SH-SY5Y (cell line): ENCODE measurements around the gene MT4.

Experiments used
- GATA2 ChIP-seq: IDR thresholded peaks from 2 replicates; pipeline ENCODE4 v1.6.1; 2011; ENCODE audit warnings: mild to moderate bottlenecking, low read depth, low read length
- GATA3 ChIP-seq: IDR thresholded peaks from 2 replicates; pipeline ENCODE4 v1.6.1; 2011; ENCODE audit warnings: low read depth, mild to moderate bottlenecking, low read length, moderate library complexity

- TF ChIP-seq GATA2, result no peak
- TF ChIP-seq GATA3, result no peak
Measured at GRCh38 chr16:56547120-56547948, 17.5 kb upstream of the MT4 start.
